OCI-M2 (cell line): ENCODE data around the gene ANKRD36.
"Not testable (repeated sequence)": the region's sequence is repeated elsewhere in the genome, so short reads cannot be mapped to it uniquely, and the experiment has no call there.

ENCODE experiments used
- DNase-seq: peaks from one replicate; lab custom pipeline; 2025; ENCODE audit not compliant: unreplicated experiment; lab: John Stamatoyannopoulos, UW

Gene ANKRD36

DNA sequence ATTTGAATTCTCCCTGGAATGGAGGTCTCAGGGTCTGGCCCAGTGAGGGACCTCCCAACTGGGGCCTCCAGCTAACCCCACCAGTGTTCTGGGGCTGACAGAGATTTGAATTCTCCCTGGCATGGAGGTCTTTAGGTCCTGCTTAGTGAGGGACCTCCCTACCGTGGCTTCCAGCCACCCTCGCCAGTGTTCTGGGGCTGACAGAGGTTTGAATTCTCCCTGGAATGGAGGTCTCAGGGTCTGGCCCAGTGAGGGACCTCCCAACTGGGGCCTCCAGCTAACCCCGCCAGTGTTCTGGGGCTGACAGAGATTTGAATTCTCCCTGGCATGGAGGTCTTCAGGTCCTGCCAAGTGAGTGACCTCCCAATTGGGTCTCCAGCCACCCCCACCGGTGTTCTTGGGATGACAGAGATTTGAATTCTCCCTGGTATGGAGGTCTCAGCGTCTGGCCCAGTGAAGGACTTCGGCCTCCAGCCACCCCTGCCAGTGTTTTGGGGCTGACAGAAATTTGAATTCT is 155.2 kb downstream of the ANKRD36 start:
- DNase-seq: not testable (repeated sequence)

- DNase-seq: not testable (repeated sequence)
Measured at GRCh38 chr2:97276232-97276798, 163.4 kb downstream of the ANKRD36 start.

- DNase-seq: not testable (repeated sequence)
Measured at GRCh38 chr2:97285187-97285586, 172.2 kb downstream of the ANKRD36 start.

DNA sequence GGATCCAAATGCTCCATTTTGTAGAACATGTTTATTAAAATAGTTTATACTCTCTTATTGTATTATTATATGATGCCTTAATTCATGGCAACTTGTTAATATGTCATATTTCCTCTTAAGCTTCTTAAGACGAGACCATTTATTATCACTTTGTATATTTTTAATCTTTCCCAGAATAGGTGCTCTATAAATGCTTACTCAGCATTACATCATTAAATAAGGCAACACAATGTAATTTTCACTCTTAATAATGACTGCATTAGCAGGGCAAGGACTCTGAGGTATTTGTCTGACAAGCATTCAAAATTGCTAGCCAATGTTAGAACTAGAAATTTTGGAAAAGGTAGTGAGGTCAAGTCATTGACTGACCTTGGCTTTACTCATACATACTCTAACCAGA is 180.7 kb downstream of the ANKRD36 start:
- DNase-seq: not testable (repeated sequence)
